OCI-LY7 (cell line): ENCODE results near the gene AGAP3. TPM values are rescaled to one million over a fixed set of nuclear protein-coding genes. Genes with fewer than 3 reads are reported as not detected.

ENCODE experiments used
- BruUV-seq: library from RNA; stranded (reverse); fragments of 400-500 nt; replicated peaks from 2 replicates; lab custom pipeline; 2021; lab: Mats Ljungman, UMichigan
- CTCF ChIA-PET: fragments of 300-600 bp; sonication (Branson Sonifier 250); formaldehyde crosslinking; loops from one replicate; lab custom pipeline; 2022; ENCODE audit warnings: antibody characterized with exemption; ENCODE audit not compliant: unreplicated experiment; lab: Charles Lee
- POLR2A ChIA-PET: fragments of 300-600 bp; sonication (Branson Sonifier 250); formaldehyde crosslinking; loops from one replicate; lab custom pipeline; 2022; ENCODE audit warnings: antibody characterized with exemption; lab: Charles Lee
- DNase-seq: peaks from one replicate; pipeline ENCODE4 v3.0.0-alpha.2; 2015; ENCODE audit warnings: low spot score
- H2AFZ ChIP-seq: fragments of 200-600 bp; sonication (generic), shearing (Covaris generic); 2 replicates; pipeline ENCODE4 v1.6.1; 2014; ENCODE audit warnings: mild to moderate bottlenecking, antibody characterized with exemption, low read length, moderate library complexity
- H3K27ac ChIP-seq: fragments of 200-600 bp; sonication (generic); 2 replicates; pipeline ENCODE4 v1.5.1; 2014; ENCODE audit warnings: mixed run types, low read depth, mild to moderate bottlenecking, moderate library complexity, low read length, inconsistent platforms; ENCODE audit not compliant: poor library complexity, severe bottlenecking
- H3K36me3 ChIP-seq: fragments of 200-600 bp; sonication (generic); 2 replicates; pipeline ENCODE4 v1.6.1; 2014; ENCODE audit warnings: mild to moderate bottlenecking, antibody characterized with exemption, low read length, moderate library complexity, mixed read lengths; ENCODE audit not compliant: insufficient read depth
- H3K4me1 ChIP-seq: fragments of 200-600 bp; sonication (generic); 2 replicates; pipeline ENCODE4 v1.5.1; 2014; ENCODE audit warnings: mild to moderate bottlenecking, low read length; ENCODE audit not compliant: insufficient read depth, poor library complexity, severe bottlenecking
- H3K4me2 ChIP-seq: fragments of 200-600 bp; sonication (generic); 2 replicates; pipeline ENCODE4 v1.6.1; 2014; ENCODE audit warnings: mild to moderate bottlenecking, low read length
- H3K4me3 ChIP-seq: fragments of 200-600 bp; sonication (generic); 2 replicates; pipeline ENCODE4 v1.5.1; 2014; ENCODE audit warnings: mild to moderate bottlenecking, low read depth, low read length; ENCODE audit not compliant: poor library complexity, severe bottlenecking
- H3K79me2 ChIP-seq: fragments of 200-600 bp; sonication (generic); 2 replicates; pipeline ENCODE4 v1.6.1; 2016; ENCODE audit warnings: low read depth, mild to moderate bottlenecking, low read length, moderate library complexity, mixed read lengths; ENCODE audit not compliant: insufficient read depth
- H3K9me2 ChIP-seq: fragments of 200-600 bp; sonication (generic); 2 replicates; pipeline ENCODE4 v1.6.1; 2016; ENCODE audit warnings: mild to moderate bottlenecking, low read length, mixed read lengths; ENCODE audit not compliant: insufficient read depth
- H3K9me3 ChIP-seq: fragments of 200-600 bp; sonication (generic); 2 replicates; pipeline ENCODE4 v1.6.1; 2014; ENCODE audit warnings: mild to moderate bottlenecking, mixed run types, low read length, mixed read lengths
- H4K20me1 ChIP-seq: fragments of 200-600 bp; sonication (generic); 2 replicates; pipeline ENCODE4 v1.6.1; 2014; ENCODE audit warnings: mild to moderate bottlenecking, antibody characterized with exemption, low read length, moderate library complexity, mixed read lengths; ENCODE audit not compliant: insufficient read depth
- CTCF ChIP-seq: fragments of 200-600 bp; sonication (generic); conservative IDR thresholded peaks from 2 replicates; pipeline ENCODE4 v1.5.1; 2014; ENCODE audit warnings: mild to moderate bottlenecking, antibody characterized with exemption, low read length, moderate library complexity, mixed read lengths
- EZH2phosphoT487 ChIP-seq: fragments of 200-600 bp; sonication (generic); IDR thresholded peaks from 2 replicates; pipeline ENCODE4 v1.6.1; 2018; ENCODE audit warnings: low read depth, borderline replicate concordance, mild to moderate bottlenecking, mixed run types, antibody characterized with exemption, low read length, moderate library complexity, mixed read lengths
- intact Hi-C: fragments of 100-400 bp; cut with micrococcal nuclease; formaldehyde crosslinking; loops from one replicate; pipeline ENCODE4 v1.10.0; 2022; ENCODE audit not compliant: unreplicated experiment
- total RNA-seq, 2 experiments: library from RNA; depleted of rRNA in 1 of 2; stranded (reverse); fragments of >200 nt in 1 of 2; shearing (Covaris generic) in 1 of 2; gene quantifications; 2 replicates each; pipeline ENCODE4 v1.2.3, GENCODE V29; 2014 to 2022

AGAP3 gene
- total RNA-seq, 2 experiments from 2014 or later: 4.8 to 30.9 TPM

GRCh38 chr7:151062399-151063211 lies 23.7 kb upstream of the AGAP3 start:
- H2AFZ ChIP-seq: no peak overlapping the region

GRCh38 chr7:151063212-151063561 lies 23.1 kb upstream of the AGAP3 start:
- Histone ChIP-seq H2AFZ (no peak overlapping the region), H3K36me3 (peaks cover 39% of the 10 kb centered on the region), H4K20me1 (no peaks in the 10 kb centered on the region), H3K9me3 (no peaks in the 10 kb centered on the region), H3K9me2 (no peaks in the 10 kb centered on the region), H3K27ac (no peak overlapping the region), H3K79me2 (peaks cover 14% of the 10 kb centered on the region; the same call in 1 of the 2 replicates), H3K4me2 (no peak overlapping the region), H3K4me1 (peaks cover 26% of the 10 kb centered on the region), H3K4me3 (no peak overlapping the region)
- ChIA-PET POLR2A (no interaction called here), CTCF (no interaction called here)
- TF ChIP-seq CTCF (no peak), EZH2phosphoT487 (no peak)
- no peak for DNase-seq
- intact Hi-C loops: no loop called here
- BruUV-seq: no TSS peak

More at GRCh38 chr7:151062399-151063211, 23.7 kb upstream of the AGAP3 start:
- Histone ChIP-seq H3K36me3 (peaks cover 33% of the 10 kb centered on the region), H3K79me2 (peaks cover 14% of the 10 kb centered on the region; the same call in 1 of the 2 replicates), H3K9me3 (no peaks in the 10 kb centered on the region), H3K9me2 (no peaks in the 10 kb centered on the region), H3K27ac (no peak overlapping the region), H3K4me1 (peaks cover 26% of the 10 kb centered on the region), H3K4me2 (no peak overlapping the region), H4K20me1 (no peaks in the 10 kb centered on the region), H3K4me3 (no peak overlapping the region)
- BruUV-seq: no TSS peak
- DNase-seq: no peak
- intact Hi-C loops: no loop called here
- ChIA-PET CTCF (interaction anchor here (0.6 kb wide), 2 partner anchors 18 to 62 kb away, joined by 3 read pairs; partner anchors contain the start of gene FASTK), POLR2A (no interaction called here)
- no peak for TF ChIP-seq EZH2phosphoT487
- no peak for TF ChIP-seq CTCF

GRCh38 chr7:151064454-151064853 lies 21.8 kb upstream of the AGAP3 start:
- Histone ChIP-seq H3K36me3 (peaks cover 46% of the 10 kb centered on the region), H3K9me2 (no peaks in the 10 kb centered on the region), H4K20me1 (no peaks in the 10 kb centered on the region), H2AFZ (no peak overlapping the region), H3K4me3 (no peak overlapping the region), H3K27ac (no peak overlapping the region), H3K9me3 (no peaks in the 10 kb centered on the region), H3K4me2 (no peak overlapping the region), H3K4me1 (peaks cover 16% of the 10 kb centered on the region), H3K79me2 (peaks cover 14% of the 10 kb centered on the region; the same call in 1 of the 2 replicates)
- ChIA-PET POLR2A (no interaction called here), CTCF (no interaction called here)
- intact Hi-C loops: no loop called here
- BruUV-seq: no TSS peak
- TF ChIP-seq CTCF (no peak), EZH2phosphoT487 (no peak)
- no peak for DNase-seq
